Lower lobe of right lung (tissue), 2 donors: ENCODE results near the gene DMRTA2. TPM values are rescaled to one million over a fixed set of nuclear protein-coding genes. Genes with fewer than 3 reads are reported as not detected.

Experiments
- ATAC-seq, 2 donors: fragments of 200-7000 bp; cut with Tn5 transposase; one replicate each; pipeline ENCODE4 v1.9.1; 2020 to 2022; ENCODE audit warnings: mild to moderate bottlenecking in 2 of 2, moderate library complexity in 2 of 2
- DNase-seq: peaks from one replicate; pipeline ENCODE4 v3.0.0-alpha.2; 2020
- H3K27ac ChIP-seq: fragments of 200-600 bp; one replicate; pipeline ENCODE4 v1.8.0; 2022
- H3K27me3 ChIP-seq: fragments of 200-600 bp; one replicate; pipeline ENCODE4 v1.8.0; 2022; ENCODE audit warnings: low read depth
- H3K36me3 ChIP-seq: fragments of 200-600 bp; one replicate; pipeline ENCODE4 v1.8.0; 2022; ENCODE audit warnings: mild to moderate bottlenecking
- H3K4me1 ChIP-seq: fragments of 200-600 bp; one replicate; pipeline ENCODE4 v1.8.0; 2022
- H3K4me3 ChIP-seq: fragments of 200-600 bp; one replicate; pipeline ENCODE4 v1.8.0; 2022; ENCODE audit warnings: mild to moderate bottlenecking
- H3K9me3 ChIP-seq: fragments of 200-600 bp; one replicate; pipeline ENCODE4 v1.8.0; 2022
- intact Hi-C: fragments of 100-400 bp; cut with DNase I; formaldehyde crosslinking; loops from one replicate; pipeline ENCODE4 v1.11.0; 2022
- total RNA-seq: library from RNA; stranded (reverse); fragmentation: NEBNext Ultra II Directional; extraction: Animal tissue kit (Norgen Biotek cat#: 25700); gene quantifications from one replicate; pipeline ENCODE4 v1.2.1, GENCODE V29; 2021
- TF ChIP-seq, protein P1 (sequence below): fragments of 200-600 bp; IDR thresholded peaks from one replicate; pipeline ENCODE4 v1.8.0; 2022; ENCODE audit warnings: antibody characterized with exemption, mild to moderate bottlenecking
- donor health status: DM: no; HTN: yes; CAD: no; lungs with severe emphysema.

The DMRTA2 gene
- total RNA-seq, 1 donor from 2014 or later: not detected

DNA sequence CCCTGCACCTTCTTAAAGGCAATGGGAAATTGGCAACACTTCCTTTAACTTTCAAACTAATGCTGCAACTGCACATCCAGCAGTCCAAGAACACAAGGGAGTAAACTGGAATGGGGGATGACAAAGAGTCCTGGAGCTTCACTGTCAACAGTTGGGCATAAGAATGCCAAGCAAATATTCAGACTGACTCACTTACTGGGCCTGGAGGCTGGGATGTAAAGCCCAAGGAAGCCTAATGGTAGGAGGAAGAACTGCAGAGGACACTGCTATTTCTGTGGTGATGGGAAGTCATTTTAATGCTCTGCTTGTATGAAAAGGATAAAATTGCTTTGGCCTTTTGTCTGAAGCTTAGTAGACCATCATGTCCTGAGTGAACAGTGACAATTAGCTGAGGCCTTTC lies 15.7 kb upstream of the DMRTA2 start:
- Histone ChIP-seq H3K27me3 (no peaks in the 10 kb centered on the region), H3K27ac (no peak overlapping the region), H3K4me3 (no peak overlapping the region), H3K9me3 (no peaks in the 10 kb centered on the region), H3K4me1 (no peaks in the 10 kb centered on the region), H3K36me3 (peaks cover 39% of the 10 kb centered on the region)
- TF ChIP-seq, protein P1, sequence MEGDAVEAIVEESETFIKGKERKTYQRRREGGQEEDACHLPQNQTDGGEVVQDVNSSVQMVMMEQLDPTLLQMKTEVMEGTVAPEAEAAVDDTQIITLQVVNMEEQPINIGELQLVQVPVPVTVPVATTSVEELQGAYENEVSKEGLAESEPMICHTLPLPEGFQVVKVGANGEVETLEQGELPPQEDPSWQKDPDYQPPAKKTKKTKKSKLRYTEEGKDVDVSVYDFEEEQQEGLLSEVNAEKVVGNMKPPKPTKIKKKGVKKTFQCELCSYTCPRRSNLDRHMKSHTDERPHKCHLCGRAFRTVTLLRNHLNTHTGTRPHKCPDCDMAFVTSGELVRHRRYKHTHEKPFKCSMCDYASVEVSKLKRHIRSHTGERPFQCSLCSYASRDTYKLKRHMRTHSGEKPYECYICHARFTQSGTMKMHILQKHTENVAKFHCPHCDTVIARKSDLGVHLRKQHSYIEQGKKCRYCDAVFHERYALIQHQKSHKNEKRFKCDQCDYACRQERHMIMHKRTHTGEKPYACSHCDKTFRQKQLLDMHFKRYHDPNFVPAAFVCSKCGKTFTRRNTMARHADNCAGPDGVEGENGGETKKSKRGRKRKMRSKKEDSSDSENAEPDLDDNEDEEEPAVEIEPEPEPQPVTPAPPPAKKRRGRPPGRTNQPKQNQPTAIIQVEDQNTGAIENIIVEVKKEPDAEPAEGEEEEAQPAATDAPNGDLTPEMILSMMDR: no peak
- intact Hi-C loops: no loop called here
- ATAC-seq (no peak), DNase-seq (no peak)

DNA sequence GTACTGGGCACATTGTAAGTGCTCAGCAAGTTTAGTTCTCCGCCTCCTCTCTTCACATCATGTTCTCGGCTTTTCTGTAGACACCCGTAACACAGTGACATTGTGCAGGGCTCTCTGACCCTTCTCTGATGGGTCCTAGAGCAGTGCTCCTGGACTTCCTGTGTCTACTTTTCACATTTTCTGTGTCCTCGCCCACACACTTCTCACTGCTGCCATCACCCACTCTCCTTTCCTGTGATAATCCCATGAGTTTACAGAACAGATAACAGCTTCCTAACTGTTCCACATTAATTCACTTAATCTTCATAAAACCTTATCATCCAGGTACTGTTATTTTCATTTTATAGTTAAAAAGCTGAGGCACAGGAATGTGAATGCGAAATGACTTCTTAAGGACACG lies 13.2 kb upstream of the DMRTA2 start:
- Histone ChIP-seq H3K36me3 (peaks cover 35% of the 10 kb centered on the region), H3K4me3 (no peak overlapping the region), H3K9me3 (no peaks in the 10 kb centered on the region), H3K27ac (no peak overlapping the region), H3K4me1 (no peaks in the 10 kb centered on the region), H3K27me3 (peaks cover 13% of the 10 kb centered on the region)
- ATAC-seq (no peak), DNase-seq (no peak)
- intact Hi-C loops: no loop called here
- TF ChIP-seq, protein P1: no peak

DNA sequence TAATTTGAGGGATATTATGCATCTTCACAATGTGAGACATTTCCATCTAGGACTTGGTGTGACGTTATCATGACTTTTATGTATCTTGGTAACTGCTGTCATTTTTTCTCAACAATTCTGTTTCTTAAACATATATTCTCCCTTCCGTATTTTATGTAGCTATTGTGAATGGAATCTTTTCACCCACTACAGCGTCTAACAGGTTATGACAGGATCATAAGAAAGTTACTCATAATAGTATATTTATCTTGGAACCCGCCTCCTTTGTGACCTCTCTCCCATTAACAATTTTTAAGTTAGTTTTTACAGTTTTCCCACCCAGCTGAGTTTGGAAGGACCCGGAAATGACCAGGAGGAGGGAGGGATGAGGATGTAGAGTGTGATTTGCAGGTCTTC lies 6.8 kb upstream of the DMRTA2 start:
- no peaks in the 10 kb centered on the region for H3K9me3 ChIP-seq
- ATAC-seq: no peak
- DNase-seq: no peak
- H3K4me3 ChIP-seq: no peak overlapping the region
- intact Hi-C loops: no loop called here
- H3K4me1 ChIP-seq: peaks cover 25% of the 10 kb centered on the region
- H3K27ac ChIP-seq: no peak overlapping the region
- TF ChIP-seq, protein P1: no peak
- no peaks in the 10 kb centered on the region for H3K36me3 ChIP-seq
- H3K27me3 ChIP-seq: peaks cover 77% of the 10 kb centered on the region

DNA sequence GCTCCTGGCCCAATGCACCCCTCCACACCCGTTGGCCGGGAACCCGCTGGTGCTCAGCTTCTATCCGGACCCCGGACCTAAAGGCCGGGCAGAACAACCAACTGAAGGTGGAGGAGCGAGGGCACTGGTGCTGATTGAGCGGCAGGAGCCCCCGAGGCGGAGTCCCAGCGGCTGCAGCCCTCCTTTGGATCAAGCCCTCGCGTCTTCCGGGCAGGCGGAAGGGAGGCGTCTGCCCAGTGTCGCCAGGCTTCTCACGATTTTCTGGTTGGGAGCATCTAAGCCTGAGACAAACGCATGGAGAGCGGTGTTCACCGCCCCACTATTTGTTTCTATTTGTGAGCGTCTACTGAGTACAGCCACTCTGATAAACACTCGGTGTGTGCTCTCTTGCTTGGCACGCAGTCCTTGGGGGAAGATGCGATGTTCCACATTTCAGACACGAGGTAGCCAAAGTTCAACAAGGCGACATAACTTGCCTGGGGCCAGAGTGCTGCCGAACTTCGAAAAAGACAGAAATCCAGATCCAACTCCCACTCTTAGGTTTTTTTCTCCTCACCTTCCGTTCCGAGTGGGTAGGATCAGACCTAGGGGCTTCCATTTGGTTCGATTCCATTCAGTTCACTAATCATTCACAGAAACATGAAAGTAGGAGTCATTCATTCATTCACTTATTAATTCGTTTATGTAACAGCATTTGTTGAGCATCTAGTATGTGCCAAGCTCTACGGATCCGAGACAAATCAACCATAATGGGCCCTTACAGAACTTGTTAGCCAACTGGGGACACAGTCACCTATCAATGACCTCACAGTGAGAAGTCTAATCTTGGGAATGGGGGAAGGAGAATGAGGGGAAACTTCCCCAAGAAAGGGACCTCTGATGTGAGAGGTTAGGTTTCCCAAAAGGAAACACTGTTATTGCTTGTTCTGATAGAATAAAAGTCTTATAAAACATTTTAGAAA lies 4.9 kb upstream of the DMRTA2 start:
- no peak overlapping the region for H3K27ac ChIP-seq
- no peak for DNase-seq
- TF ChIP-seq, protein P1: no peak
- H3K4me1 ChIP-seq: peaks cover 42% of the 10 kb centered on the region
- no peaks in the 10 kb centered on the region for H3K9me3 ChIP-seq
- ATAC-seq: no peak
- no peak overlapping the region for H3K4me3 ChIP-seq
- intact Hi-C loops: no loop called here
- H3K27me3 ChIP-seq: peaks cover 94% of the 10 kb centered on the region
- H3K36me3 ChIP-seq: no peaks in the 10 kb centered on the region

DNA sequence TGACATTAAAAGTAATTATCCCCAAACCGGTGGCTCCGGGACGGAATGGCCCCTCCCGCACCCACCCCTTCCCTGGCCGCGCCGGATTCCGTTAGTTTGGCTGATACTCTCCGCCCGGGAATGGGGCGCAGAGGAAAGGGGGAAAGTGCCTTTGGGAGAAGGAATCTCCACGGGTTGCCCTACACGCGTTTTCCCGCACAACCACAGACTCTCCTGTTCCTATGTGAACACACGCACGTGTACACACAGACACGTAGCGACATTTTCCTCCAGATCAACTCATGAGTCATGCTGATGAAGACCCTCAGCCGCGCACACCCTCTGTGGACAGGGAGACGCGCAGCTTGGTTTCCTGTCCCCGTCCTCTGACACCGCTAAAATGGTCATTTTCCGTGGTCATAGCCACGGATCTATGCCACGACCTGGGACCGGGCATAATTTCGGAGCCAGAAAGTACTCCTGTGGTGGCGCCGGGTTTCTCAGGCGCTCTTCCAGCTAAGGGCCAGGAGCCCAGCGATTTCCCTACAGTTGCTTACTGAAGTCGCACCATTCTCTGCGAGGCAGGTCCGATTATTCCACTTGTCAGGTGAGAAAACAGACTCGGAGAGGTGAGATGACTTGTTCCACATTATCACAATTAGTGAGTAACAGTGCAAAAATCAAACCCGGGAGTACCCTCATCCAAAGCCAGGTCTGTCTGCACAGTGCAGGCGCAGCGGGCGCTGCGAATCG lies 4.0 kb upstream of the DMRTA2 start:
- DNase-seq: no peak
- ATAC-seq: no peak
- Histone ChIP-seq H3K27ac (no peak overlapping the region), H3K27me3 (peaks cover 97% of the 10 kb centered on the region), H3K36me3 (no peaks in the 10 kb centered on the region), H3K9me3 (no peaks in the 10 kb centered on the region), H3K4me3 (no peak overlapping the region), H3K4me1 (peaks cover 50% of the 10 kb centered on the region)
- intact Hi-C loops: no loop called here
- TF ChIP-seq, protein P1: no peak
